ENCODE results near the gene MYO9B. TPM values are rescaled to one million over a fixed set of nuclear protein-coding genes. Genes with fewer than 3 reads are reported as not detected.
A peak's percentile ranks its signal among the peaks of the same experiment; 100 is the strongest.
"Not testable (repeated sequence)": the region's sequence is repeated elsewhere in the genome, so short reads cannot be mapped to it uniquely, and the experiment has no call there.

MYO9B gene
- total RNA-seq, 1 donor from 2014 or later, result 30.7 TPM

DNA sequence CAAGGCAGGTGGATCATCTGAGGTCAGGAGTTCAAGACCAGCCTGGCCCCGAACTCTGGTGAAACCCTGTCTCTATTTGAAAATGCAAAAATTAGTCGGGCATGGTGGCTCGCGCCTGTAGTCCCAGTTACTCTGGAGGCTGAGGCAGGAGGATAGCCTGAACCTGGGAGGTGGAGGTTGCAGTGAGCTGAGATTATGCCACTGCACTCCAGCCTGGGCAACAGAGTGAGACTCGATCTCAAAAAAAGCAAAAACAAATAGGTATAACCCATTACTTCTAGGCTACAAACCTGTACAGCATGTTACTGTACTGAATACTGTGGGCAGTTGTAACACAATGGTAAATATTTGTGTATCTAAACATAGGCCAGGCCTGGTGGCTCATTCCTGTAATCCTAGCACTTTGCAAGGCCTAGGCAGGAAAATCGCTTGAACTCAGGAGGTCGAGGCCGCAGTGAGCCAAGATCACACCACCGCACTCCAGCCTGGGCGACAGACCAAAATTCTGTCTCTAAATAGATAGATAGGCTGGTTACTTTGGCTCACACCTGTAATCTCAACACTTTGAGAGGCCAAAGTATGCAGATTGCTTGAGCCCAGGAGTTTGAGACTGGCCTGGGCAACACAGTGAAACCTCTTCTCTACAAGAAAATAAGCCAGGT, 63.5 kb downstream of the MYO9B start:
- no peaks in the 10 kb centered on the region for H3K27me3 ChIP-seq (ENCODE audit: low read depth)
- peak; percentile 72 for DNase-seq
- H3K36me3 ChIP-seq, result no peaks in the 10 kb centered on the region
- TF ChIP-seq CTCF (IDR thresholded peaks at IDR 0.05; ENCODE audit: borderline replicate concordance), result no peak
- H3K27ac ChIP-seq (replicated peaks), result peak overlapping the region; percentile 98
- intact Hi-C loops (cut with micrococcal nuclease), result no loop called here
- peaks cover 74% of the 10 kb centered on the region for H3K4me1 ChIP-seq
- no peak overlapping the region for H3K4me3 ChIP-seq
- no peaks in the 10 kb centered on the region for H3K9me3 ChIP-seq (replicated peaks)

DNA sequence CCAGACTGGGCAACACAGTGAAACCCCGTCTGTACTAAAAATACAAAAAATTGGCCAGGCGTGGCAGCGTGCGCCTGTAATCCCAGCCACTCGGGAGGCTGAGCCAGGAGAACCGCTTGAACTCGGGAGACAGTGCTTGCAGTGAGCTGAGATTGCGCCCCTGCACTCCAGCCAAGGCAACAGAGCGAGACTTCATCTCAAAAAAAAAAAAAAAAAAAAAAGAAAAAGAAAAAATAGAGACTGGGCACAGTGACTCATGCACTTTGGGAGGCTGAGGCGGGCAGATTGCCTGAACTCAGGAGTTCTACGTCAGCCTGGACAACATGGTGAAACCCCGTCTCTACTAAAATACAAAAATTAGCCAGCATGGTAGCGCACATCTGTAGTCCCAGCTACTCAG, 69.2 kb downstream of the MYO9B start:
- H3K9me3 ChIP-seq (replicated peaks); H3K4me3 ChIP-seq; intact Hi-C loops (cut with micrococcal nuclease); DNase-seq; H3K27me3 ChIP-seq (ENCODE audit: low read depth): not testable (repeated sequence)
- H3K4me1 ChIP-seq, result peaks cover 46% of the 10 kb centered on the region
- H3K27ac ChIP-seq (replicated peaks), result peak overlapping the region; percentile 27
- H3K36me3 ChIP-seq, result peaks cover 24% of the 10 kb centered on the region

- H3K9me3 ChIP-seq (replicated peaks), result no peaks in the 10 kb centered on the region
- no peak overlapping the region for H3K4me3 ChIP-seq
- H3K36me3 ChIP-seq, result peaks cover 24% of the 10 kb centered on the region
- intact Hi-C loops (cut with micrococcal nuclease), result no loop called here
- H3K4me1 ChIP-seq, result peaks cover 42% of the 10 kb centered on the region
- no peak for TF ChIP-seq CTCF (IDR thresholded peaks at IDR 0.05; ENCODE audit: borderline replicate concordance)
- H3K27ac ChIP-seq (replicated peaks), result no peak overlapping the region
- H3K27me3 ChIP-seq (ENCODE audit: low read depth), result no peaks in the 10 kb centered on the region
- no peak for DNase-seq
Measured at GRCh38 chr19:17145546-17146497, 70.2 kb downstream of the MYO9B start.

DNA sequence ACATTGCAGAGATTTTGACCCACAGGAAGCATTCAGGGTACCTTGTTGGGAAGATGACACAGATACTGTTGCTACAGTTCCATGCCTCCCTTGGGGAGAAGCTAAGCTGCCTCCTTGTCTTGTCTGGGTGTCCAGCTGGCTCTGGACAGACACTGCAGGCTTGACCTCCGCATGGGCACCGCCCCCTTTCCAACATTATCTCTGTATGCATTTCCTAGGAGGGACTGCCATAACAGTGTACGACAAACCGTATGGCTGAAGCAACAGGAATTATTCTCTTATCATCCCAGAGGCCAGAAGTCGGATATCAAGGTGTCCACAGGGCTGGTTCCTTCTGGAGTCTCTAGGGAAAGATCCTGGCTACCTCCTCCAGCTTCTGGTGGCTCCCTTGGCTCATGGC, 72.6 kb downstream of the MYO9B start:
- Histone ChIP-seq H3K36me3 (peaks cover 40% of the 10 kb centered on the region), H3K9me3 (replicated peaks) (no peaks in the 10 kb centered on the region), H3K27ac (replicated peaks) (no peak overlapping the region), H3K27me3 (ENCODE audit: low read depth) (no peaks in the 10 kb centered on the region), H3K4me1 (peaks cover 28% of the 10 kb centered on the region), H3K4me3 (no peak overlapping the region)
- no peak for DNase-seq
- TF ChIP-seq CTCF (IDR thresholded peaks at IDR 0.05; ENCODE audit: borderline replicate concordance), result no peak
- intact Hi-C loops (cut with micrococcal nuclease), result no loop called here

DNA sequence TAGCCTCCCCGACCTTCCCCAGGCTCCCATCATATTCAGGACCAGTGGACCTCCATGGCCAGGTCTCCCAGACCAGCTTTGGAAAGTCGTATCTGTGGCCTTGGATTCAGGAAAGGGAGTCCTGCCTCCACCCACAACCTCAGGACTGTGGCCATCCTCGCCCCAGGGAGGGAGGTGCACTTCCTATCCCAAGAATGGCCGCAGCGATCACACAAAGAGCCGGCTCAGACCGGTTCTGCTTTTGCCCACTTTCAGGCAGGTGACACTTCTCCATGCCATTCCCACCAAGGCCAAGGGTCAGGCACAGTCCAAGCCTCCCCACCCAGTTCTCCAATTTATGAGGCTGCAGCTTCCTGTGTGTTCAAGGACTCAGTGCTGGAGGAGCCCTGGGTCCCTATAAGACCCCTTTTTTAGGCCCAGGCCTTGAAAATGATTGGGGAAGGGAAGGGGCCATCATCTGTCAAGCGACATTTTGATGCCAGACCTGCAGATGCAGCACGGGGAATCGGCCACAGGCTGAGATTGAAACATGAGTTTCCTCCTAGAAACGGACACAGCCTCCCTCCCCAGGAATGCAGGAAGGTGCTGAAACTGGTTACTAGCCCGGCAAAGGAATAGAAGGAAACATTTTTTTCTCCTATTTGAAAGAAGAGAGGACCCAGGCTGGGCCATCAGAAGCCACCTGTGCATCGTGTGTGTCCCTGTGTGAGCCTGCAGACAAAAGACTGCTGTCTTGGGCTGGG, 74.0 kb downstream of the MYO9B start:
- H3K9me3 ChIP-seq (replicated peaks), result no peaks in the 10 kb centered on the region
- H3K27ac ChIP-seq (replicated peaks), result peak overlapping the region; percentile 76
- intact Hi-C loops (cut with micrococcal nuclease), result no loop called here
- no peaks in the 10 kb centered on the region for H3K27me3 ChIP-seq (ENCODE audit: low read depth)
- no peak for TF ChIP-seq CTCF (IDR thresholded peaks at IDR 0.05; ENCODE audit: borderline replicate concordance)
- peaks cover 19% of the 10 kb centered on the region for H3K4me1 ChIP-seq
- H3K4me3 ChIP-seq, result no peak overlapping the region
- H3K36me3 ChIP-seq, result peaks cover 55% of the 10 kb centered on the region
- DNase-seq, result no peak
